Cardiac ventricle fibroblast (primary cell): Measurements from ENCODE around the gene CARF. TPM values are rescaled to one million over a fixed set of nuclear protein-coding genes. Genes with fewer than 3 reads are reported as not detected.

Experiments used
- total RNA-seq: library from RNA; depleted of rRNA; stranded (reverse); fragments of >200 nt; gene quantifications from 2 replicates; pipeline ENCODE4 v1.2.3, GENCODE V29; 2015

Gene CARF
- total RNA-seq: 7.2 and 7.7 TPM in 2 replicates

GRCh38 chr2:202911512-202912341 is at the start of gene CARF, which contains the start of gene WDR12:
Gene CARF (plus strand): TSS chr2:202912275. CDS start chr2:202941903, 29,628 bp downstream.
Gene WDR12 (minus strand): TSS chr2:202911673. CDS start chr2:202911476, 197 bp downstream.

GRCh38 chr2:202871300-202872141 is 40.6 kb upstream of the CARF start, which contains the start of gene ICA1L:
Gene ICA1L (minus strand): TSS chr2:202871766. CDS start chr2:202829009, 42,757 bp downstream.

GRCh38 chr2:203014456-203015199 is 102.6 kb downstream of the CARF start, which contains the start of gene NBEAL1:
Gene NBEAL1 (plus strand): TSS chr2:203014875. CDS start chr2:203016385, 1,510 bp downstream.

Other genes with a start within 250 kb of the CARF start
- gene ICA1L, start 40.5 kb upstream of the CARF start, total RNA-seq: 5.1 and 5.2 TPM in 2 replicates
- 17.5 and 44.7 TPM in 2 replicates for gene WDR12, start 602 bp upstream of the CARF start, total RNA-seq
- 10.8 and 15.4 TPM in 2 replicates for gene NBEAL1, start 102.6 kb downstream of the CARF start, total RNA-seq